Psoas muscle (tissue), 8 donors: ENCODE results near the gene NOTCH1. TPM values are rescaled to one million over a fixed set of nuclear protein-coding genes. Genes with fewer than 3 reads are reported as not detected.
"Not testable (repeated sequence)": the region's sequence is repeated elsewhere in the genome, so short reads cannot be mapped to it uniquely, and the experiment has no call there.

Experiments
- ATAC-seq, 4 donors: fragments of 200-7000 bp; cut with Tn5 transposase; one replicate each; pipeline ENCODE4 v1.9.1; 2020; ENCODE audit warnings: moderate library complexity in 3 of 4, mild to moderate bottlenecking in 2 of 4
- DNase-seq, 2 donors: peaks; one replicate each; pipeline ENCODE4 v3.0.0-alpha.2; 2020
- H3K27ac ChIP-seq: fragments of 200-600 bp; one replicate; pipeline ENCODE4 v1.8.0; 2022
- H3K27me3 ChIP-seq, 3 donors: fragments of 200-600 bp in 1 of 3; one replicate each; pipeline versions ENCODE4 v1.6.1 to v1.8.0; 2013 to 2022; ENCODE audit warnings: low read length in 2 of 3, mild to moderate bottlenecking in 2 of 3, moderate library complexity in 1 of 3; ENCODE audit not compliant: insufficient read depth in 3 of 3
- H3K36me3 ChIP-seq, 2 donors: fragments of 200-600 bp in 1 of 2; one replicate each; pipeline versions ENCODE4 v1.6.1 to v1.8.0; 2013 to 2022; ENCODE audit warnings: low read depth in 1 of 2, mild to moderate bottlenecking in 1 of 2, moderate library complexity in 1 of 2; ENCODE audit not compliant: insufficient read depth in 1 of 2
- H3K4me1 ChIP-seq: fragments of 200-600 bp; one replicate; pipeline ENCODE4 v1.8.0; 2022
- H3K4me3 ChIP-seq: fragments of 200-600 bp; one replicate; pipeline ENCODE4 v1.8.0; 2022; ENCODE audit warnings: mild to moderate bottlenecking
- H3K9me3 ChIP-seq: fragments of 200-600 bp; one replicate; pipeline ENCODE4 v1.8.0; 2022
- WGBS, 3 donors: extraction: QIAGEN DNeasy Blood & Tissue Kit; methylation state at CpG; one replicate each; pipeline versions ENCODE4 v1.1.6 to v1.1.7; 2013; 5-methylcytosine and 5-hydroxymethylcytosine counted together
- intact Hi-C, 2 donors: fragments of 100-400 bp; cut with DNase I; formaldehyde crosslinking; loops; one replicate each; pipeline versions ENCODE4 v1.11.0 to v1.14.2; 2022
- polyA plus RNA-seq, 3 donors: library from polyadenylated mRNA; stranded (reverse); fragments of 200-250 nt; gene quantifications; one replicate each; pipeline ENCODE4 v1.2.3, GENCODE V29; 2013
- total RNA-seq, 4 donors: library from RNA; stranded (reverse); fragmentation: NEBNext Ultra II Directional in 2 of 4; extraction: Animal tissue kit (Norgen Biotek cat#: 25700) in 2 of 4; gene quantifications; one replicate each; pipeline versions ENCODE4 v1.2.1 to v1.2.4, GENCODE V29; 2021 to 2023
- TF ChIP-seq, protein P1 (sequence below): fragments of 200-600 bp; IDR thresholded peaks from one replicate; pipeline ENCODE4 v1.8.0; 2022; ENCODE audit warnings: antibody characterized with exemption
- donor health status: healthy with polysubstance abuse.
- donor health status: DM: no; HTN: no; CAD: no; lungs with moderate emphysema.
- donor health status: Bipolar disorder and iron deficiency.
- donor health status: healthy.
- donor health status: DM: yes; HTN: yes; CAD: no.
- donor health status: DM: no; HTN: no; CAD: no.
- donor health status: DM: no; HTN: no; CAD: no.
- donor health status: DM: yes; HTN: yes; CAD: no.

Gene NOTCH1
- total and polyA plus RNA-seq, 7 donors: 1.8 to 15.4 (median 8.7) TPM

DNA sequence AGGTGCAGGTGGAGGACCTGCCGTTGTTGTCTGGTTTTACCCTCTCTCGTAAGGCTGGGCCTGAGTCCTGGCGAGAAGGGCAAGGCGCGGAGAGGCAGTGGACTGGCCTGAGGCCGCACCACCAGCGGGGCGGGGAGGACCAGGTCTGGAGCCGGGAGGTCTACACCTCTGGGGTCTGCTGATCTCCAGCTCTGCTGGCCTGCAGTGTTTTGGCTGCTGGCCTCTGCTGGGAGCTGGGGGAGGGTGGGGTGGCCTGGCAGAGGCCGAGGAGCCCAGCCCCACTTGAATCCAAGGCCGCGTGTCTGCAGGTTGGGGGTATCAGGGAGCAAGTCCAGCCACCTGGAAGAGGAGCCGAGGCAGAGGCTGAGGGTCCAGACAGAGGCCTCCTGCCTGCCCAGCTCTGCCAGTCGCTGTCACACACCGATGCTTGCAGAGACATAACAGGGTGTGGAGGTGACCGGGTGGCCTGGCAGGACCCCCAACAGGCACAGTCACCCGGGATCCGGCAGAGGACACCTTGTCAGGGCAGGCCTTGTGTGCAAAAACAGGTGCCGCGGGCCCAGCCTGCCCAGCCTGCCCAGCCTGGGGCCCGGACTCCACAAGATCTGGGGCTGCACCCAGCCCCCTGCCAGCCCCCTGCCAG lies 29.9 kb upstream of the NOTCH1 start:
- DNase-seq: peak in 1 of 2 donors; percentile 33
- Histone ChIP-seq H3K9me3 (no peaks in the 10 kb centered on the region), H3K27me3 (no peaks in the 10 kb centered on the region), H3K4me1 (no peaks in the 10 kb centered on the region), H3K4me3 (no peak overlapping the region), H3K27ac (no peak overlapping the region), H3K36me3 (no peaks in the 10 kb centered on the region)
- peak in 2 of 4 donors; percentile 9 to 17 for ATAC-seq
- intact Hi-C loops: no loop called here
- WGBS, 3 donors: 64 to 76% (median 67%) methylated on average over 19 to 21 of the region's 21 CpGs
- TF ChIP-seq, protein P1, sequence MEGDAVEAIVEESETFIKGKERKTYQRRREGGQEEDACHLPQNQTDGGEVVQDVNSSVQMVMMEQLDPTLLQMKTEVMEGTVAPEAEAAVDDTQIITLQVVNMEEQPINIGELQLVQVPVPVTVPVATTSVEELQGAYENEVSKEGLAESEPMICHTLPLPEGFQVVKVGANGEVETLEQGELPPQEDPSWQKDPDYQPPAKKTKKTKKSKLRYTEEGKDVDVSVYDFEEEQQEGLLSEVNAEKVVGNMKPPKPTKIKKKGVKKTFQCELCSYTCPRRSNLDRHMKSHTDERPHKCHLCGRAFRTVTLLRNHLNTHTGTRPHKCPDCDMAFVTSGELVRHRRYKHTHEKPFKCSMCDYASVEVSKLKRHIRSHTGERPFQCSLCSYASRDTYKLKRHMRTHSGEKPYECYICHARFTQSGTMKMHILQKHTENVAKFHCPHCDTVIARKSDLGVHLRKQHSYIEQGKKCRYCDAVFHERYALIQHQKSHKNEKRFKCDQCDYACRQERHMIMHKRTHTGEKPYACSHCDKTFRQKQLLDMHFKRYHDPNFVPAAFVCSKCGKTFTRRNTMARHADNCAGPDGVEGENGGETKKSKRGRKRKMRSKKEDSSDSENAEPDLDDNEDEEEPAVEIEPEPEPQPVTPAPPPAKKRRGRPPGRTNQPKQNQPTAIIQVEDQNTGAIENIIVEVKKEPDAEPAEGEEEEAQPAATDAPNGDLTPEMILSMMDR: no peak

DNA sequence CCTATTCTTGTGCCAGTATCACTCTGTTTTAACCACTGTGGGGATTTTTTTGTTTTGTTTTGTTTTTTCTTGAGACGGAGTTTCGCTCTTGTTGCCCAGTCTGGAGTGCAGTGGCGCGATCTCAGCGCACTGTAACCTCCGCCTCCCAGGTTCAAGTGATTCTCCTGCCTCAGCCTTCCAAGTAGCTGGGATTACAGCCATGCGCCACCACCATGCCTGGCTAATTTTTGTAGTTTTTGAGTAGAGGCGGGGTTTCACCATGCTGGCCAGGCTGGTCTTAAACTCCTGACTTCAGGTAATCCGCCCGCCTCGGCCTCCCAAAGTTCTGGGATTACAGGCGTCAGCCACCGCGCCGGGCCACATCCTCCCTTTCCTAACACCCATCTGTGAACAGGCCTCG lies 28.8 kb upstream of the NOTCH1 start:
- DNase-seq: peak in 1 of 2 donors; percentile 26
- H3K4me3 ChIP-seq, H3K27me3 ChIP-seq, H3K36me3 ChIP-seq, H3K4me1 ChIP-seq, H3K27ac ChIP-seq, H3K9me3 ChIP-seq, ATAC-seq: not testable (repeated sequence)
- intact Hi-C loops: loop anchor here in 1 of 2 donors (5.0 kb wide), 1 partner anchor 33 kb away; no protein-coding TSS in a partner anchor
- 96 to 97% (median 96%) methylated on average over 16 of the region's 16 CpGs for WGBS, 3 donors

DNA sequence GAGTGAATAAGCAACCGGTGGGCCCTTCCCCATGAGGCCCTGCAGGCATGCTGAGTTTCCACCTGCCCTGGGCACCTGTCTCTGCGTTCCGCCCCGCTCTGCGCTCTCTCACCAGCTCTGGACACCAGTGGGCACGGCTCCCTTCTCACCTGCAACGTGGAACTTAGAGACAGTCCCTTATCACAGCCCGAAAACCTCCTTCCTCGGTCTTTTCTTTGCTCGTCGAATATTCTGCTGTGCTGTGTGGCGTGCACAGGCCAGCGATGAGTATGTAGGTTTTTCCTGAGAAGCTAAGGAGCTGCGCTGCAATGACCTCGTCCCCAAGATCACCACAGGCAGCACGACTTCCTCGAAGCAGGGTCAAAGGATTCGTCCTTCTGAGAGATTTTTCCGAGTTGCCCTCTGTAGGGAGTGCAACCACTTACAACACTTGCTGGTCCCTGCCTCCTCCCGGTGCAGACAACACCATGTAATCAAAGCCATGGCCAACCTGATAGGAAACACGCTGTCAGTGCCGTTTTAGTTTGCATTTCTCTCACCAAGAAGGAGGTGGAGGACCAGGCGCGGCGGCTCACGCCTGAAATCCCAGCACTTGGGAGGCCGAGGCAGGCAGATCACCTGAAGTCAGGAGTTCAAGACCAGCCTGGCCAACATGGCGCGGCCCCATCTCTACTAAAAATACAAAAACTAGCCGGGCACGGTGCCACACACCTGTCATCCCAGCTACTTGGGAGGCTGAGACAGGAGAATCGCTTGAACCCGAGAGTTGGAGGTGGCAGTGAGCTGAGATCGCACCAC lies 27.2 kb upstream of the NOTCH1 start:
- Histone ChIP-seq H3K27ac (no peak overlapping the region), H3K4me1 (peaks cover 3% of the 10 kb centered on the region), H3K4me3 (no peak overlapping the region), H3K9me3 (no peaks in the 10 kb centered on the region), H3K36me3 (no peaks in the 10 kb centered on the region), H3K27me3 (no peaks in the 10 kb centered on the region)
- ATAC-seq: no peak
- DNase-seq: peak in 1 of 2 donors; percentile 28
- intact Hi-C loops: loop anchor here in 1 of 2 donors (5.0 kb wide), 1 partner anchor 34 kb away; no protein-coding TSS in a partner anchor
- TF ChIP-seq, protein P1: no peak
- WGBS, 3 donors: 78 to 83% (median 78%) methylated on average over 34 of the region's 34 CpGs

DNA sequence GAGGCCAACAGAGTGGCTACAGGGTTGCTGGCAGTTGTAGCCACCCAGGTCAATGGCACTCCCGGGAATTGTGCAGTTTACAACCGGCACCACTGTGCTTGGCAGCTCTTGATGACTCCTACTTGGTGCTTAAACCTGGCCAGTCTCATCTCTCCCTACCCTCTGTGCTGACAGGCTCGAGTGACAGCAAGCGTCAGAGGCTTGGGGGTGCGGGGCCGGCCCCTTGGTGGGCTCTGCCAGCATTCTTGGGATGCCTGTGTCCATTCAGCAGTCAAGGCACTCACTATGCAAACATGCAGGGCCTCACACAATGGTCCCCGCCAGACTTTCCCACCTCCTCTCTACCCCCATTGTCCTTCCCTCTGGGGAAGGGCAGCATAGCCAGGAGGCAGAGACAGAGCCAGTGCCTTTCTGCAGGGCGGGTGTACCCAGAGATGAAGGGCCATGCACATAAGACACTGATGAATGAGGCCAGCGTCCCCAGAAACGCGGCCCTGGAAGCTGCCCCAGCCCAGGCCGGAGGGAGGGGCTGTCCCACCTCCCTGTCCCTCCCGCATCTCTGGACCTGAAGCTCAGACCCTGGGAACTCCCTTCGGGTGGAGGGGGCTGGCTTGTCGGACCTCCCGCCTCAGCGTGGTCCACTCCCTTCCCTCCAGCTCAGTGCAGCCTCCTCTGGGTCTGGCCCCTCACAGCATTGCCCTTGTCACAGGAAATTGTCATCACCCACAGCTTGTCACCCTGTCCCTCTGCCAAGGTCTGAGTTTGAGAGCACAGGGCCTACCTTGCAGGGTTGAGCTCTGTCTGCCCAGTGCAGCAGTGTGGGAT lies 26.4 kb upstream of the NOTCH1 start:
- WGBS, 3 donors: 61 to 69% (median 65%) methylated on average over 17 of the region's 17 CpGs
- DNase-seq: peak in 1 of 2 donors; percentile 48
- Histone ChIP-seq H3K4me3 (no peak overlapping the region), H3K9me3 (no peaks in the 10 kb centered on the region), H3K27me3 (no peaks in the 10 kb centered on the region), H3K36me3 (no peaks in the 10 kb centered on the region), H3K4me1 (peaks cover 7% of the 10 kb centered on the region), H3K27ac (no peak overlapping the region)
- intact Hi-C loops: loop anchor here in 1 of 2 donors (5.0 kb wide), 1 partner anchor 35 kb away; no protein-coding TSS in a partner anchor
- TF ChIP-seq, protein P1: no peak
- ATAC-seq: no peak
